IPS DF 19.7 (cell line): ENCODE data around the gene IHH.

ENCODE experiments used
- DNase-seq: peaks from one replicate; pipeline ENCODE4 v3.0.0-alpha.2; 2013; ENCODE audit warnings: low read depth, low spot score

The IHH gene

GRCh38 chr2:219020604-219021365 lies 39.9 kb downstream of the IHH start:
- DNase-seq: no peak

DNA sequence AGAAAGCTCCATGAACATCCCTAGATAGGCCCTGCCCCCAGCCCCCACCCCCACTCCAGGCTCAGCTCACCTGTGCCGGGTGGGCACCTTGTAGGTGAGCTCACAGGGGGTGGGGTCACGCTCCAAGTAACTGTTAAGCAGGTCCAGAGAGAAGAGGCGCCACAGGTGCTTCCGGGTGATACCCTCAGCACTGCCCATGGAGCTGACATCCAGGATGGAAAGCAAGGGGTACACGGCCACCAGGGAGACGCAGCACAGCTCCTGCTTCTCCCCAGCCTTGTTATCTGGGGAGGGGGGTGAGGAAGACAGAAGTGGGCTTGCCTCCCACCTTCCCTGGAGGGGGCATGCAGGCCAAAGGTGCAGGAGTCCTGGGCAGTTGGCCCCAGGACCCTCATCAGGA lies 41.3 kb downstream of the IHH start:
- DNase-seq: no peak

- no peak for DNase-seq
Observed at GRCh38 chr2:219018726-219019125, 42.0 kb downstream of the IHH start.

DNA sequence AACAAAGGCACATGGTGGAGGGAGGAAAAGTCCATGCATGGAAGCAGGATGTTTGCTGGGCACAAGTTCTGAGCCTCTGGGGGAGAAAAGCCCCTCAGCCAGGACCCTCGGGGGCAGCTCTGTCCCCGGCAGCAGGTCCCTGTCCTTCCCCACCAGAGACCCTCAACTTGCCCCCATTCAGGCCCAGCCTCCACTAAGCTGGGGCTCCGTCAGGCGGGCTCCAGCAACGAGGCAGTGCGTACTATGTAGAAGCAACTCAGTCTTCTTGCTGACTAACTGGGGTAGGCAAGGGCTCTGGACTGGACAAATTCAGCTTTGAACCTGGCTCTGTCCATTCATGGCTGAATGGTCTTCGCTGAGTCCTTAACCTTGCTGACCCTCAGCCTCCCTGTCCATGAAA lies 42.4 kb downstream of the IHH start:
- no peak for DNase-seq

DNA sequence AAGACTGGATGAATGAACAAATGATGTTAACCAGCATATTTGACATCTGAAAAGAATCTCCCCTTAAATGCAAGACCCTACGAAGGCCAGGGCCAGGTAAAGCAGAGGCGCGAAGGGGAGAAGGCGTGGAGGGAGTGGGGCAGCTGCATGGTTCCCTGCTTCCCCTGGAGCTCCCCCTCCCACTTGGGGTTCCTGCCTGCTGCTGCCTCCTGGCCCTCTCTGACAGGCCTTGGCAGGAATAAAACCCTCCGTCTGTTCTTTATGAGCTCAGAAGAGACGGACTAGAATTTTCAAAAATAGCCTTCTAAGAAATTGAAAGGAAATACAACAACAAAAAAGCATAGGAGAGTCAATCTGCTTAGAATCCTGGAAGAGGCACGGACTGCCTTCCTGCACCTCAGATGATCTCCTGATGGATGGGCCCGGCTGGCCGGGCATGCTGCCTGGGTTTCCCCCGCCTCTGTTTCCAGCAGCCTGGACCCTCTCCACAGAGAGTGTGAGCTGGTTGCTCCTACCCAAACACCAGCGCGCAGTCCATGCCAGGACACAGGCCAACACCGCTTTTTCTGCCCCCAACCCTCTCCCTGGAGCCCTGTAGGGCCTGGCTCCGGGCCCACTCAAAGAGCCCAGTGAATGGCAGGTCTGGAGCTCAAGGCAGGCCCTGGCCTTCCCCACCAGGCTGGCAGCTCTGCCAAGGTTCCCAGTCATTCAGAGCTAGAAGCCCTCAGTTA lies 43.4 kb downstream of the IHH start:
- no peak for DNase-seq

DNA sequence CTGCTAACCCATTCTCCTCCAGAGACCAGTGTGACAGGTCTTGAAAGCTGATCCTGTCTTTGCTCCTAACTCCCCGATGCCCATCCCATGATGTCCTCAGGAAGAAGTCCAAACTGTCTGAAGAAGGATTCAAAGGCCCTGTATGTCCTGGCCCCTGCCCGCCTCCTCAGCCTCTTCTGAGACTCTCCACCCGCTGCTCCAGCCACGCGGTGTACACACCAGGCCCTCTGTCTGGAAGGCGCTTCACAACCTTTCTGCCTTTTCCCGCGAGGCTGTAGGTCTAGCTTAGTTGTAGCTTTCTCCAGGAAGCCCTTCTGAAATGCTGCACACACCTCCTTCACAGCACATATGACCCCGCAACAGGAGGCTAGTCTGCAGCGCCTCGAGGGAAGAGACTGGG lies 44.0 kb downstream of the IHH start:
- no peak for DNase-seq

DNA sequence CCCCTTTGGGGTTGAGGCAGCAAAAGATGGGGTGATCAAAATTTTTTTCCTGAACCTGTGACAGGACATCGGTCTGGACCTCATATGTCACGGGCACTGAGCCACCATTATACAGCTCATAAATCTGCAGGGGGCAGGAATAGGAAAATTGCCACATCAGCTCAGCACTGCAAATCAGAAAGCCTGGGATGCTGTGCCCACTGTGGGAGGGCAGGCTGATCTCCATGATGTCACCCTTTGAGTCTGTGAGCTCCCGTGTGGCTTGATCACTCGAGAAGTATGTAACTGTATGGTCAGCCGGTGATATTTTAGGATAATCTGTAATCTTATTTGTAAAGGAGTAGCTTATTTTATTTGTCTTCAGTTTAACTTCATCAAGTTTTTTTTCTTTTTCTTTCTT lies 49.8 kb downstream of the IHH start:
- DNase-seq: no peak

DNA sequence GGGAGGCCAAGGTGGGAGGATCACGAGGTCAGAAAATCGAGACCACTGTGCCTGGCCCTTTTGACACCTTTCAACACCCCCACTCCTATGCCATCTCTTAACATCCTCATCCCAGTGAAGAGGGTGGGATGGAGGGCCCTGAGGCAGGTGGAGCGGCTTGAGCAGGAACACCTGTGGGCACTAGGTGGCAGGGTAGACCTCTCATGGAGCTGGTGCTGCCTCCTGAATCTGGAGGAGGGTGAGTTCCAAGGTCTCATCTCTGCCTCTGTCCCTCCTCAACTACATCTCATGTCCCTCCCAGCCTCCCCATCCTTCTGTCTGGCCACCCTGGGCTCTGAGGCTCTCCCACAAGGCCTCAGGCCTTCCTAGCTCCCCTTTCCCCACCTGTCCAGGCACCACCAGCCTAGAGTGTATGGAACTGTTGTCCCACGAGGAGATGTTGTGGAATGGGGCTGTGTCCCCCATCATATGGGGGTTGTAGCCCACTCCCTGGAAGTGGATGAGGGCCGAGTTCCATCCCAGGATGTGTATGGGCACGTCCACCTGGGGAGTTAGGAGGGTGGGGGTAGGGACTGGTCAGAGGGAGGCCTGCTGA lies 50.5 kb downstream of the IHH start:
- no peak for DNase-seq

- DNase-seq: no peak
Observed at GRCh38 chr2:219009294-219009693, 51.4 kb downstream of the IHH start.
